ENCODE data around the gene SNTB2.

Gene SNTB2

DNA sequence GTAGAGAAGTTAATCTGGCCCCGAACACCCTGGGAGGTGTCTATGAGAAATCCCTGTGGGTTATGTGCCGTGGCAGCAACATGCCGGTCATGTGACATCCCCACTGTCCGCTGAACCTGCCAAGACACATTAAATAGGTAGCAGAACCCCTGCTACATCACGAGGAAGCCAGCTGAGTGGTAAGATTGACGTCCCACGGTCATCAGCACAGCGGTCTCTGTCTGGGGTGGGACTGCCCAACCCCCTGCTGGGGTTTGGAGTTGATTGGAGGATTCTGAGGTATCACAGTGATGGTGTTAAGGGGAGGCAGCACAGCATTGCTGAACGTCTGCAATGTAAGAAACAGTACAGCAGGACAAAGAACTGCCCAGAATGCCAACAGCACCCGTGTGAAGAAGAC is 162.6 kb downstream of the SNTB2 start:
- DNase-seq, result no peak

DNA sequence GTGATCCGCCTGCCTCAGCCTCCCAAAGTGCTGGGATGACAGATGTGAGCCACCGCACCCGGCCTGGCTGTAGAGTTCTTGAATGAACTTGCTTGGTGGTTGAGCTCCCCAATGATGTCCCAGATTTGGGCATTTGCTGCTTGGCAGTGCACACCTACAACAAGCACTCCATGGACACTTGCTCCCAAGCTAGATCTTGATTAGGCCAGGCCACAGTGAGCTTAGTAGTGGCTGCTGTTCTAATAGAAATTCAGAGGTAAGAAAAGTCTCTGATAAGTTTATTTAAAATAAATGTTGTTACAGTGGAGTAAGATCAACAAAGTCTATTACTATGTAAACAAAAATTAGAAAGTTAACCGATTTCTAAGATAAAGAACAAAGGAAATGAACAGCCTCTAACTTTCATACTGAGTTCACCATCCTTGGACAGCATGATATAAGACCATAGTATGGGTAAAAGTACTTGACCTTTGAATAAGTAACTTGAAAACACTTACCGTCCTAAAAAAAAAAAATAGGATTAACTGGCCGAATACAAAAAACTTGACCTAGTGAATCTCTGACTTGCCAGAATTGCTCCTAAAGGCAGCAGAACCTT is 163.7 kb downstream of the SNTB2 start:
- no peak for DNase-seq

- DNase-seq, result no peak
Measured at GRCh38 chr16:69351309-69352027, 164.5 kb downstream of the SNTB2 start, which contains the start of gene TMED6. TSS of gene TMED6 (minus strand) at chr16:69351786. CDS start at chr16:69351753, 33 bp downstream.
